Loucy (cell line): ENCODE data around the gene RHBDL3.
A peak's percentile ranks its signal among the peaks of the same experiment; 100 is the strongest.
"Not testable (repeated sequence)": the region's sequence is repeated elsewhere in the genome, so short reads cannot be mapped to it uniquely, and the experiment has no call there.

Experiments
- H2AFZ ChIP-seq: fragments of 200-600 bp; sonication (generic); 2 replicates; pipeline ENCODE4 v1.6.0; 2016; ENCODE audit warnings: antibody characterized with exemption, mild to moderate bottlenecking, low read length, moderate library complexity
- H3F3A ChIP-seq: fragments of 200-600 bp; 2 replicates; pipeline ENCODE4 v1.6.0; 2016; ENCODE audit warnings: antibody characterized with exemption, low read depth, mild to moderate bottlenecking
- H3K27me3 ChIP-seq: fragments of 200-600 bp; sonication (generic); 2 replicates; pipeline ENCODE4 v1.6.1; 2014; ENCODE audit warnings: low read length, mild to moderate bottlenecking; ENCODE audit not compliant: insufficient read depth, poor library complexity, severe bottlenecking
- H3K36me3 ChIP-seq: fragments of 200-600 bp; sonication (generic); 2 replicates; pipeline ENCODE4 v1.6.1; 2016; ENCODE audit warnings: low read length; ENCODE audit not compliant: insufficient read depth
- H3K4me1 ChIP-seq: fragments of 200-600 bp; sonication (generic); 2 replicates; pipeline ENCODE4 v1.5.1; 2014; ENCODE audit warnings: low read length, mild to moderate bottlenecking; ENCODE audit not compliant: insufficient read depth, poor library complexity, severe bottlenecking
- H3K4me2 ChIP-seq: fragments of 200-600 bp; sonication (generic); 2 replicates; pipeline ENCODE4 v1.6.0; 2014; ENCODE audit warnings: antibody characterized with exemption, low read length, low read depth, mild to moderate bottlenecking; ENCODE audit not compliant: poor library complexity, severe bottlenecking
- H3K4me3 ChIP-seq: fragments of 200-600 bp; sonication (generic); 2 replicates; pipeline ENCODE4 v1.5.1; 2014; ENCODE audit warnings: low read length, mild to moderate bottlenecking, mixed read lengths; ENCODE audit not compliant: poor library complexity, severe bottlenecking
- H3K79me2 ChIP-seq: fragments of 200-600 bp; sonication (generic); 2 replicates; pipeline ENCODE4 v1.6.1; 2014; ENCODE audit warnings: low read length; ENCODE audit not compliant: insufficient read depth
- H3K9ac ChIP-seq: fragments of 200-600 bp; sonication (generic); 2 replicates; pipeline ENCODE4 v1.6.0; 2014; ENCODE audit warnings: mild to moderate bottlenecking, low read depth, low read length, moderate library complexity; ENCODE audit not compliant: poor library complexity, severe bottlenecking
- H3K9me2 ChIP-seq: fragments of 200-600 bp; sonication (generic); replicated peaks from 2 replicates; pipeline ENCODE4 v1.6.1; 2016; ENCODE audit warnings: low read depth, low read length, mixed read lengths
- H3K9me3 ChIP-seq: fragments of 200-600 bp; sonication (generic); 2 replicates; pipeline ENCODE4 v1.6.1; 2014; ENCODE audit warnings: mild to moderate bottlenecking, antibody characterized with exemption, low read length, low read depth; ENCODE audit not compliant: insufficient read depth
- H4K20me1 ChIP-seq: fragments of 200-600 bp; sonication (generic); 2 replicates; pipeline ENCODE4 v1.6.0; 2014; ENCODE audit warnings: antibody characterized with exemption, low read length, mild to moderate bottlenecking; ENCODE audit not compliant: insufficient read depth, poor library complexity, severe bottlenecking
- EZH2phosphoT487 ChIP-seq: fragments of 200-600 bp; IDR thresholded peaks from 2 replicates; pipeline ENCODE4 v1.6.1; 2018; ENCODE audit warnings: antibody characterized with exemption, mild to moderate bottlenecking, moderate library complexity, borderline replicate concordance
- TF ChIP-seq, protein P1 (sequence below): fragments of 200-600 bp; sonication (generic); conservative IDR thresholded peaks from 2 replicates; pipeline ENCODE4 v1.5.1; 2014; ENCODE audit warnings: mild to moderate bottlenecking, antibody characterized with exemption, low read length

The RHBDL3 gene

GRCh38 chr17:32318071-32318470, 52.4 kb downstream of the RHBDL3 start:
- Histone ChIP-seq H3K4me3 (no peak overlapping the region), H3K36me3 (no peaks in the 10 kb centered on the region), H3F3A (no peaks in the 10 kb centered on the region), H4K20me1 (no peaks in the 10 kb centered on the region), H3K9me3 (no peaks in the 10 kb centered on the region), H3K4me1 (no peaks in the 10 kb centered on the region), H3K9ac (no peak overlapping the region), H3K9me2 (no peaks in the 10 kb centered on the region), H3K79me2 (no peaks in the 10 kb centered on the region), H2AFZ (no peak overlapping the region), H3K27me3 (no peaks in the 10 kb centered on the region), H3K4me2 (no peak overlapping the region)
- TF ChIP-seq EZH2phosphoT487, result no peak
- TF ChIP-seq, protein P1, sequence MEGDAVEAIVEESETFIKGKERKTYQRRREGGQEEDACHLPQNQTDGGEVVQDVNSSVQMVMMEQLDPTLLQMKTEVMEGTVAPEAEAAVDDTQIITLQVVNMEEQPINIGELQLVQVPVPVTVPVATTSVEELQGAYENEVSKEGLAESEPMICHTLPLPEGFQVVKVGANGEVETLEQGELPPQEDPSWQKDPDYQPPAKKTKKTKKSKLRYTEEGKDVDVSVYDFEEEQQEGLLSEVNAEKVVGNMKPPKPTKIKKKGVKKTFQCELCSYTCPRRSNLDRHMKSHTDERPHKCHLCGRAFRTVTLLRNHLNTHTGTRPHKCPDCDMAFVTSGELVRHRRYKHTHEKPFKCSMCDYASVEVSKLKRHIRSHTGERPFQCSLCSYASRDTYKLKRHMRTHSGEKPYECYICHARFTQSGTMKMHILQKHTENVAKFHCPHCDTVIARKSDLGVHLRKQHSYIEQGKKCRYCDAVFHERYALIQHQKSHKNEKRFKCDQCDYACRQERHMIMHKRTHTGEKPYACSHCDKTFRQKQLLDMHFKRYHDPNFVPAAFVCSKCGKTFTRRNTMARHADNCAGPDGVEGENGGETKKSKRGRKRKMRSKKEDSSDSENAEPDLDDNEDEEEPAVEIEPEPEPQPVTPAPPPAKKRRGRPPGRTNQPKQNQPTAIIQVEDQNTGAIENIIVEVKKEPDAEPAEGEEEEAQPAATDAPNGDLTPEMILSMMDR, result no peak

DNA sequence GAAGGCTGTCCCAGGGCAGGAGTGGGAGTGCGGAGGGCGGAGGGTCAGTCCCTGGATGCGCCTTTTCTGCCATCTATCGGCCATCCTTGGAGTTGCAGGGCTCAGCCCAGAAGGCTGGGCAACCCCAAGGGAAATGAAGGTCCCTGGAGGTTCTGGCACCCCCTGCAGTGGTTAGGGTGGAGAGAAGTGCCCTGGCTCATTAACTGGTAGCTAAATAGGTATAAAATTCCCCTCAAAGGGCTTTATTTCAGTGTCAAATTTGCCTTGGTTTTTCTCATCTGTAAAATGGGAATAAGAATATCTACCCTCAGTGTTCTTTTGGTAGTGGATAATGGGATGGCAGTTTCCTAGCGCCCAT, 53.9 kb downstream of the RHBDL3 start:
- Histone ChIP-seq H3K4me3 (no peak overlapping the region), H3K9me3 (no peaks in the 10 kb centered on the region), H3K36me3 (no peaks in the 10 kb centered on the region), H3K27me3 (no peaks in the 10 kb centered on the region), H3K4me2 (no peak overlapping the region), H3K9ac (no peak overlapping the region), H3K4me1 (no peaks in the 10 kb centered on the region), H2AFZ (no peak overlapping the region), H3K9me2 (no peaks in the 10 kb centered on the region), H3K79me2 (no peaks in the 10 kb centered on the region), H4K20me1 (no peaks in the 10 kb centered on the region), H3F3A (no peaks in the 10 kb centered on the region)
- TF ChIP-seq, protein P1, result peak; percentile 91
- no peak for TF ChIP-seq EZH2phosphoT487

GRCh38 chr17:32320080-32320479, 54.4 kb downstream of the RHBDL3 start:
- H3K4me3 ChIP-seq, H3K9ac ChIP-seq, H3K4me1 ChIP-seq, H3K9me3 ChIP-seq, H3K36me3 ChIP-seq, H3K9me2 ChIP-seq, H2AFZ ChIP-seq, H3K79me2 ChIP-seq, H3K27me3 ChIP-seq, H3K4me2 ChIP-seq, H4K20me1 ChIP-seq, H3F3A ChIP-seq: not testable (repeated sequence)

DNA sequence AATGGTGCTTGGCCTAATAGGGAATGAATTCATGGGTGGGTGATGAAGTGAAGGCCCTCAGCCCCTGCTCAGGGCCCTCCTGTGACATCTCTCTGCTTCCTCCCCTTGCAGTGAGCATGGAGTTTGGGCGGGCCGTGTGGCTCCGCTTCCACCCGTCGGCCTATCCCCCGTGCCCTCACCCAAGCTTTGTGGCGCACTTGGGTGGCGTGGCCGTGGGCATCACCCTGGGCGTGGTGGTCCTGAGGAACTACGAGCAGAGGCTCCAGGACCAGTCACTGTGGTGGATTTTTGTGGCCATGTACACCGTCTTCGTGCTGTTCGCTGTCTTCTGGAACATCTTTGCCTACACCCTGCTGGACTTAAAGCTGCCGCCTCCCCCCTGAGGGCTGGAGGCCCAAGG, 55.2 kb downstream of the RHBDL3 start:
- H3K36me3 ChIP-seq, result no peaks in the 10 kb centered on the region
- no peak overlapping the region for H2AFZ ChIP-seq
- no peaks in the 10 kb centered on the region for H3K79me2 ChIP-seq
- no peak overlapping the region for H3K4me2 ChIP-seq
- no peaks in the 10 kb centered on the region for H3K27me3 ChIP-seq
- H4K20me1 ChIP-seq, result no peaks in the 10 kb centered on the region
- H3K9me2 ChIP-seq, result no peaks in the 10 kb centered on the region
- no peak for TF ChIP-seq EZH2phosphoT487
- TF ChIP-seq, protein P1, result no peak
- H3K4me1 ChIP-seq, result no peaks in the 10 kb centered on the region
- H3F3A ChIP-seq, result no peaks in the 10 kb centered on the region
- H3K9me3 ChIP-seq, result no peaks in the 10 kb centered on the region
- H3K9ac ChIP-seq, result no peak overlapping the region
- no peak overlapping the region for H3K4me3 ChIP-seq
